HEK293T (cell line): ENCODE results near the gene NACA2.

ENCODE experiments used
- BHLHE40 ChIP-seq: fragments of 450-650 bp; IDR thresholded peaks from 2 replicates; pipeline ENCODE4 v1.6.1; 2016; ENCODE audit warnings: mild to moderate bottlenecking, moderate library complexity, borderline replicate concordance
- ELF4 ChIP-seq: fragments of 450-650 bp; IDR thresholded peaks from 2 replicates; pipeline ENCODE4 v1.6.1; 2017; ENCODE audit warnings: antibody characterized with exemption
- FOXM1 ChIP-seq: fragments of 450-650 bp; IDR thresholded peaks from 2 replicates; pipeline ENCODE4 v1.6.1; 2017; ENCODE audit warnings: mild to moderate bottlenecking, borderline replicate concordance
- HDGF ChIP-seq: fragments of 450-650 bp; IDR thresholded peaks from 2 replicates; pipeline ENCODE4 v1.6.1; 2017; ENCODE audit warnings: antibody characterized with exemption, borderline replicate concordance
- L3MBTL2 ChIP-seq: fragments of 450-650 bp; conservative IDR thresholded peaks from 2 replicates; pipeline ENCODE4 v1.6.1; 2016; ENCODE audit warnings: mild to moderate bottlenecking
- NFRKB ChIP-seq: fragments of 450-650 bp; IDR thresholded peaks from 2 replicates; pipeline ENCODE4 v1.6.1; 2016; ENCODE audit warnings: mild to moderate bottlenecking, moderate library complexity
- PKNOX1 ChIP-seq: fragments of 450-650 bp; IDR thresholded peaks from 2 replicates; pipeline ENCODE4 v1.6.1; 2016
- SP1 ChIP-seq: fragments of 450-650 bp; IDR thresholded peaks from 2 replicates; pipeline ENCODE4 v1.6.1; 2017
- SUZ12 ChIP-seq: fragments of 450-650 bp; IDR thresholded peaks from 2 replicates; pipeline ENCODE4 v1.6.1; 2016; ENCODE audit warnings: mild to moderate bottlenecking
- ZNF384 ChIP-seq: fragments of 450-650 bp; IDR thresholded peaks from 2 replicates; pipeline ENCODE4 v1.6.1; 2016

DNA sequence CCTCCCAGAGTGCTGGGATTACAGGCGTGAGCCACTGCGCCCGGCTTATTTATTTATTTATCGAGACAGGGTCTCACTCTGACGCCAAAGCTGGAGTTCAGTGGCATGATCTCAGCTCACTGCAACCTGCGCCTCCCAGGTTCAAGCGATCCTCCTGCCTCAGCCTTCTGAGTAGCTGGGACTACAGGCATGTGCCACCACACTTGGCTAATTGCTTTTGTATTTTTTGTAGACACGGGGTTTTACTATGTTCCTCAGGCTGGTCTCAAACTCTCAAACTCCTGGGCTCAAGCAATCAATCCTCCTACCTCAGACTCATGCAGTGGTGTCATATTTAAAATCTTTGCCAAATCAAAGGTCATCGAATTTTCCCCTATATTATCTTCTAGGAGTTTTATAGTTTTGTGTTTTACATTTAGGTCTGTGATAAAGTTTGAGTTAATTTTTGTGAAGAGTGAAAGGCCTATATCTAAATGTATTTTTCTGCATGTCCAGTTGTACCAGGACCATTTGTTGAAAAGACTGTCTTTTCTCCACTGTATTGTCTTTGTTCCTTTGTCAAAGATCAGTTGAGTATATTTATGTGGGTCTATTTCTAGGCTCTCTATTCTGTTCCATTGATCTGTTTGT is 47.1 kb downstream of the NACA2 start:
- TF ChIP-seq BHLHE40 = no peak
- TF ChIP-seq ELF4 = no peak
- no peak for TF ChIP-seq ZNF384
- TF ChIP-seq L3MBTL2 = peak; percentile 55; the same call in 1 of the 2 replicates
- no peak for TF ChIP-seq NFRKB
- no peak for TF ChIP-seq PKNOX1
- TF ChIP-seq SP1 = no peak
- TF ChIP-seq HDGF = no peak
- TF ChIP-seq SUZ12 = no peak
- TF ChIP-seq FOXM1 = no peak
